SK-N-SH treated with all-trans-retinoic acid at 6 μM for 48 hours (cell line): ENCODE data around the gene MMP17.
A peak's percentile ranks its signal among the peaks of the same experiment; 100 is the strongest.

Experiments
- ATAC-seq: fragments of 200-7000 bp; cut with Tn5 transposase; 3 replicates; pipeline ENCODE4 v1.9.1; 2020; ENCODE audit warnings: mild to moderate bottlenecking, moderate library complexity
- ARNTL ChIP-seq: fragments of 450-650 bp; formaldehyde crosslinking; IDR thresholded peaks from 2 replicates; pipeline ENCODE4 v1.5.0; 2020; ENCODE audit warnings: low read depth, mild to moderate bottlenecking, moderate library complexity, borderline replicate concordance
- CREB5 ChIP-seq: fragments of 250-450 bp; sonication (Bioruptor Pico); IDR thresholded peaks from 2 replicates; pipeline ENCODE4 v1.5.1; 2020; ENCODE audit warnings: low read depth, mild to moderate bottlenecking, moderate library complexity
- CSDC2 ChIP-seq: fragments of 250-450 bp; sonication (Bioruptor Pico); IDR thresholded peaks from 2 replicates; pipeline ENCODE4 v1.5.0; 2020; ENCODE audit warnings: mild to moderate bottlenecking, moderate library complexity
- CSRNP3 ChIP-seq: fragments of 250-450 bp; sonication (Bioruptor Pico); IDR thresholded peaks from 2 replicates; pipeline ENCODE4 v1.5.1; 2021; ENCODE audit warnings: mild to moderate bottlenecking, moderate library complexity
- ESRRG ChIP-seq: fragments of 250-450 bp; sonication (Bioruptor Pico); IDR thresholded peaks from 2 replicates; pipeline ENCODE4 v1.6.1; 2021; ENCODE audit warnings: mild to moderate bottlenecking
- GLIS3 ChIP-seq: fragments of 250-450 bp; sonication (Bioruptor Pico); IDR thresholded peaks from 2 replicates; pipeline ENCODE4 v1.5.0; 2020; ENCODE audit warnings: mild to moderate bottlenecking, moderate library complexity
- ISL1 ChIP-seq: fragments of 250-450 bp; sonication (Bioruptor Pico); IDR thresholded peaks from 2 replicates; pipeline ENCODE4 v2.1.2; 2022; ENCODE audit warnings: mild to moderate bottlenecking, moderate library complexity
- OSR1 ChIP-seq: fragments of 250-450 bp; sonication (Bioruptor Pico); IDR thresholded peaks from 2 replicates; pipeline ENCODE4 v1.8.0; 2022; ENCODE audit warnings: moderate library complexity, mild to moderate bottlenecking, inconsistent platforms
- POU6F1 ChIP-seq: fragments of 250-450 bp; sonication (Bioruptor Pico); IDR thresholded peaks from 2 replicates; pipeline ENCODE4 v1.8.0; 2021; ENCODE audit warnings: low read depth, mild to moderate bottlenecking, moderate library complexity, borderline replicate concordance
- PPARA ChIP-seq: fragments of 250-450 bp; sonication (Bioruptor Pico); IDR thresholded peaks from 2 replicates; pipeline ENCODE4 v1.5.0; 2020; ENCODE audit warnings: mild to moderate bottlenecking, borderline replicate concordance
- RARB ChIP-seq: fragments of 250-450 bp; sonication (Bioruptor Pico); IDR thresholded peaks from 2 replicates; pipeline ENCODE4 v1.8.0; 2021; ENCODE audit warnings: mild to moderate bottlenecking, moderate library complexity
- SNAI2 ChIP-seq: fragments of 250-450 bp; sonication (Bioruptor Pico); IDR thresholded peaks from 2 replicates; pipeline ENCODE4 v1.5.0; 2020; ENCODE audit warnings: mild to moderate bottlenecking, moderate library complexity
- TCF4 ChIP-seq: fragments of 250-450 bp; sonication (Bioruptor Pico); IDR thresholded peaks from 2 replicates; pipeline ENCODE4 v1.8.0; 2021; ENCODE audit warnings: mild to moderate bottlenecking, moderate library complexity, borderline replicate concordance
- TOX ChIP-seq: fragments of 250-450 bp; sonication (Bioruptor Pico); IDR thresholded peaks from 2 replicates; pipeline ENCODE4 v1.8.0; 2021; ENCODE audit warnings: mild to moderate bottlenecking, moderate library complexity, borderline replicate concordance
- ZC3H10 ChIP-seq: fragments of 250-450 bp; sonication (Bioruptor Pico); IDR thresholded peaks from 2 replicates; pipeline ENCODE4 v1.5.1; 2021; ENCODE audit warnings: mild to moderate bottlenecking, moderate library complexity
- ZFP3 ChIP-seq: fragments of 250-450 bp; sonication (Bioruptor Pico); IDR thresholded peaks from 2 replicates; pipeline ENCODE4 v1.5.0; 2020; ENCODE audit warnings: mild to moderate bottlenecking, moderate library complexity
- ZFP30 ChIP-seq: fragments of 450-650 bp; formaldehyde crosslinking; IDR thresholded peaks from 2 replicates; pipeline ENCODE4 v1.5.0; 2022; ENCODE audit warnings: mild to moderate bottlenecking, moderate library complexity
- ZNF565 ChIP-seq: fragments of 450-650 bp; formaldehyde crosslinking; conservative IDR thresholded peaks from 2 replicates; pipeline ENCODE4 v1.5.0; 2020; ENCODE audit warnings: low read depth, mild to moderate bottlenecking, moderate library complexity
- ZNF70 ChIP-seq: fragments of 450-650 bp; formaldehyde crosslinking; IDR thresholded peaks from 2 replicates; pipeline ENCODE4 v1.5.0; 2020; ENCODE audit warnings: mild to moderate bottlenecking, moderate library complexity
- ZNF8 ChIP-seq: fragments of 450-650 bp; formaldehyde crosslinking; IDR thresholded peaks from 2 replicates; pipeline ENCODE4 v1.5.0; 2020; ENCODE audit warnings: mild to moderate bottlenecking, moderate library complexity
- TF ChIP-seq, protein P1 (sequence below): fragments of 250-450 bp; sonication (Bioruptor Pico); IDR thresholded peaks from 2 replicates; pipeline ENCODE4 v1.8.0; 2020; ENCODE audit warnings: mild to moderate bottlenecking, moderate library complexity, borderline replicate concordance
- TF ChIP-seq, protein P2 (sequence below): fragments of 250-450 bp; sonication (Bioruptor Pico); IDR thresholded peaks from 2 replicates; pipeline ENCODE4 v1.5.0; 2020; ENCODE audit warnings: mild to moderate bottlenecking, moderate library complexity

Gene MMP17

GRCh38 chr12:131869871-131870418, 41.8 kb downstream of the MMP17 start:
- no peak for TF ChIP-seq GLIS3
- TF ChIP-seq ZNF8 (CRISPR knock-in tag) = no peak
- TF ChIP-seq POU6F1 = no peak
- no peak for TF ChIP-seq ARNTL
- no peak for TF ChIP-seq ESRRG (CRISPR knock-in tag)
- no peak for TF ChIP-seq OSR1 (CRISPR knock-in tag)
- TF ChIP-seq CSDC2 = no peak
- TF ChIP-seq ZFP30 (CRISPR knock-in tag) = no peak
- TF ChIP-seq CSRNP3 (CRISPR knock-in tag) = no peak
- no peak for TF ChIP-seq TCF4 (CRISPR knock-in tag)
- TF ChIP-seq ZNF70 (CRISPR knock-in tag) = no peak
- TF ChIP-seq RARB (CRISPR knock-in tag) = no peak
- TF ChIP-seq CREB5 (CRISPR knock-in tag) = no peak
- no peak for TF ChIP-seq ISL1 (CRISPR knock-in tag)
- TF ChIP-seq PPARA (CRISPR knock-in tag) = no peak
- TF ChIP-seq ZFP3 (CRISPR knock-in tag) = no peak
- no peak for TF ChIP-seq SNAI2 (CRISPR knock-in tag)
- TF ChIP-seq, protein P1, sequence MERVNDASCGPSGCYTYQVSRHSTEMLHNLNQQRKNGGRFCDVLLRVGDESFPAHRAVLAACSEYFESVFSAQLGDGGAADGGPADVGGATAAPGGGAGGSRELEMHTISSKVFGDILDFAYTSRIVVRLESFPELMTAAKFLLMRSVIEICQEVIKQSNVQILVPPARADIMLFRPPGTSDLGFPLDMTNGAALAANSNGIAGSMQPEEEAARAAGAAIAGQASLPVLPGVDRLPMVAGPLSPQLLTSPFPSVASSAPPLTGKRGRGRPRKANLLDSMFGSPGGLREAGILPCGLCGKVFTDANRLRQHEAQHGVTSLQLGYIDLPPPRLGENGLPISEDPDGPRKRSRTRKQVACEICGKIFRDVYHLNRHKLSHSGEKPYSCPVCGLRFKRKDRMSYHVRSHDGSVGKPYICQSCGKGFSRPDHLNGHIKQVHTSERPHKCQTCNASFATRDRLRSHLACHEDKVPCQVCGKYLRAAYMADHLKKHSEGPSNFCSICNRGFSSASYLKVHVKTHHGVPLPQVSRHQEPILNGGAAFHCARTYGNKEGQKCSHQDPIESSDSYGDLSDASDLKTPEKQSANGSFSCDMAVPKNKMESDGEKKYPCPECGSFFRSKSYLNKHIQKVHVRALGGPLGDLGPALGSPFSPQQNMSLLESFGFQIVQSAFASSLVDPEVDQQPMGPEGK = no peak
- TF ChIP-seq ZC3H10 = no peak
- no peak for TF ChIP-seq ZNF565
- peak; percentile 68 for ATAC-seq

- TF ChIP-seq TOX (CRISPR knock-in tag) (no peak), PPARA (CRISPR knock-in tag) (no peak), TCF4 (CRISPR knock-in tag) (no peak), ZC3H10 (no peak)
- TF ChIP-seq, protein P2, sequence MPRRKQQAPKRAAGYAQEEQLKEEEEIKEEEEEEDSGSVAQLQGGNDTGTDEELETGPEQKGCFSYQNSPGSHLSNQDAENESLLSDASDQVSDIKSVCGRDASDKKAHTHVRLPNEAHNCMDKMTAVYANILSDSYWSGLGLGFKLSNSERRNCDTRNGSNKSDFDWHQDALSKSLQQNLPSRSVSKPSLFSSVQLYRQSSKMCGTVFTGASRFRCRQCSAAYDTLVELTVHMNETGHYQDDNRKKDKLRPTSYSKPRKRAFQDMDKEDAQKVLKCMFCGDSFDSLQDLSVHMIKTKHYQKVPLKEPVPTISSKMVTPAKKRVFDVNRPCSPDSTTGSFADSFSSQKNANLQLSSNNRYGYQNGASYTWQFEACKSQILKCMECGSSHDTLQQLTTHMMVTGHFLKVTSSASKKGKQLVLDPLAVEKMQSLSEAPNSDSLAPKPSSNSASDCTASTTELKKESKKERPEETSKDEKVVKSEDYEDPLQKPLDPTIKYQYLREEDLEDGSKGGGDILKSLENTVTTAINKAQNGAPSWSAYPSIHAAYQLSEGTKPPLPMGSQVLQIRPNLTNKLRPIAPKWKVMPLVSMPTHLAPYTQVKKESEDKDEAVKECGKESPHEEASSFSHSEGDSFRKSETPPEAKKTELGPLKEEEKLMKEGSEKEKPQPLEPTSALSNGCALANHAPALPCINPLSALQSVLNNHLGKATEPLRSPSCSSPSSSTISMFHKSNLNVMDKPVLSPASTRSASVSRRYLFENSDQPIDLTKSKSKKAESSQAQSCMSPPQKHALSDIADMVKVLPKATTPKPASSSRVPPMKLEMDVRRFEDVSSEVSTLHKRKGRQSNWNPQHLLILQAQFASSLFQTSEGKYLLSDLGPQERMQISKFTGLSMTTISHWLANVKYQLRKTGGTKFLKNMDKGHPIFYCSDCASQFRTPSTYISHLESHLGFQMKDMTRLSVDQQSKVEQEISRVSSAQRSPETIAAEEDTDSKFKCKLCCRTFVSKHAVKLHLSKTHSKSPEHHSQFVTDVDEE (CRISPR knock-in tag) = no peak
- ATAC-seq = no peak
Observed at GRCh38 chr12:131871677-131872076, 43.5 kb downstream of the MMP17 start.
